Renal pelvis (tissue), 4 donors: ENCODE measurements around the gene LCAT. TPM values are rescaled to one million over a fixed set of nuclear protein-coding genes. Genes with fewer than 3 reads are reported as not detected.
A peak's percentile ranks its signal among the peaks of the same experiment; 100 is the strongest.
"Not testable (repeated sequence)": the region's sequence is repeated elsewhere in the genome, so short reads cannot be mapped to it uniquely, and the experiment has no call there.

Experiments
- DNase-seq: peaks from one replicate; pipeline ENCODE4 v3.0.0-alpha.2; 2013
- polyA plus RNA-seq, 3 donors: library from polyadenylated mRNA; unstranded; fragments of 120-200 nt; gene quantifications; one replicate each; pipeline ENCODE4 v1.2.1, GENCODE V29; 2013; ENCODE audit not compliant: insufficient read length in 3 of 3

The LCAT gene
- polyA plus RNA-seq, 3 donors, result 18.0 to 27.4 (median 26.8) TPM

DNA sequence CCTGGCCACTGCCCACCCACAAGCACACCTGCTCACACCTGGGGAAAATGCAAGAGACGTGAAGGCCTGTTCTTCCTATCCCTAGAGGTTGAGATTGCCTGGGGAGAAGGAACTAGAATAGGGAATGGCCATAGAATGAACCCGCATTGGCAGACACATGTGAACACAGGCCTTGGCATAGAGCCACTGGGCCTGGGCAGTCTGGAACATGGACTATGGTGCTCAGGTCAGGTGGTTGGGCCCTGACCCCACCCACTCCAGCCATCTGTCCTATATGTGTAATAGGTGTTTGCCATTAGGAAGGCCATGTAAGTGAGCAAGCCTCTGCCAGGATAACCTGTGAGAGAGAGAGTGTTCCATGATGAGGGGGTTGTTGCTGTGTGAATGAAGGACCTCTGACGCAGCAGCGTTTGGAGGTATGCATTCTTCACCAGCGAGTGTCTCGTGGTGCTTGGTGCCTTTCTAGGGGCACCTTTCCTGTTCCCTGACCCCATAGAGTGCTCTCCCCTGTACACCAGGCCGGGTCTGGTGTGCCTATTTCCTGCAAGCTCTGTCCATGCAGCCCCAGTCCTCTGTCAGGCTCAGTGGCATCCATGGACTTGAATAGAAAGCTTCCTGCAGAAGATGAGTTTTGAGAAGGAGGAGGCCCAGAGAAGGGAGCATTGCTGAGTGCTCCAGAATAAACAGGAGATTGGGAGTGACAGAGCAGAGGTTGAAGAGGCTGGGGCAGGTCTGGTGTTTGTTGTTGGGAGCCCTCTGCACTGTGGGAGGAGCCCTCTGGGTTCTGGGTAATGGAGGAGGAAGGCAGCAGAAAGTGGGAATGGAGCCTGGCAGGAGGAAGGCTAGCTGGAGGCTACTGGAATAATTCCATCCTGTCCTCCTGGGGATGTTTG is 27.8 kb downstream of the LCAT start:
- DNase-seq, result no peak

DNA sequence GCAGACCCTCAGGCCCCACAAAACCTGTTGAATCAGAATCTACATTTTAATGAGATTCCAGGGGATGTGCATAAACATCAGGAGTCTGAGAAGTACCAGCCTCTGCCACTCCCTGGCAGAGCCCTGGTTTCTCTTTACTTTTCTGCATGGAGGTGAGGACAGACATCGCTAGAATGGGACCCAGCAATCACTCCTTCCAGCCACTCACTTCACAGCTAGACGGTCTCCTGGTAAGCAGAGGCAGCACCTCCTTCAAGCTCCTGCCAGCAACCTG is 28.5 kb downstream of the LCAT start:
- not testable (repeated sequence) for DNase-seq

GRCh38 chr16:67914758-67915495 is 29.0 kb downstream of the LCAT start:
- no peak for DNase-seq

DNA sequence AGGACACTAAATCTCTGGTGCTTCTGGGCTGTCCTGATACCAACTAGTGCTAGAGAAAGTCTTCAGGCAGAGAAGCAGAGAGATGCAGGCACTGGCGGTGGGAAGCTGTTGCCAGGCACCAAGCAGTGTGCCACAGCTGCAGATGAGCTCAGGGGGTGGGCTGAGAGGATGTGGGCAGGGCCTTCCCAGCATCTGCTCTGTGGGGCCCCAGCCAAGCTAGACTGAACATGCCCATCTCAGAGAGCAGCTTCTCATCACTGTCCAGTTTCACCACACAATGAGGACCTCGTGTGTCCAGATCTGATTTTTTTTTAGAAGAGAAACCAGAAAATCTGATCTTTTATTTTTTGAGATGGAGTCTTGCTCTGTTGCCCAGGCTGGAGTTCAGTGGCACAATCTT is 33.8 kb downstream of the LCAT start:
- DNase-seq, result no peak

DNA sequence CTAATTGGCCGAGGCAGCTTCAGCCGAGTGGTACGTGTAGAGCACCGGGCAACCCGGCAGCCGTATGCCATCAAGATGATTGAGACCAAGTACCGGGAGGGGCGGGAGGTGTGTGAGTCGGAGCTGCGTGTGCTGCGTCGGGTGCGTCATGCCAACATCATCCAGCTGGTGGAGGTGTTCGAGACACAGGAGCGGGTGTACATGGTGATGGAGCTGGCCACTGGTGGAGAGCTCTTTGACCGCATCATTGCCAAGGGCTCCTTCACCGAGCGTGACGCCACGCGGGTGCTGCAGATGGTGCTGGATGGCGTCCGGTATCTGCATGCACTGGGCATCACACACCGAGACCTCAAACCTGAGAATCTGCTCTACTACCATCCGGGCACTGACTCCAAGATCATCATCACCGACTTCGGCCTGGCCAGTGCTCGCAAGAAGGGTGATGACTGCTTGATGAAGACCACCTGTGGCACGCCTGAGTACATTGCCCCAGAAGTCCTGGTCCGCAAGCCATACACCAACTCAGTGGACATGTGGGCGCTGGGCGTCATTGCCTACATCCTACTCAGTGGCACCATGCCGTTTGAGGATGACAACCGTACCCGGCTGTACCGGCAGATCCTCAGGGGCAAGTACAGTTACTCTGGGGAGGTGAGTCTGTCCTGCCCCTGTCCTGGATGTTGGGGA is 34.7 kb downstream of the LCAT start:
- no peak for DNase-seq

- no peak for DNase-seq
These were observed 36.3 kb downstream of the LCAT start for GRCh38 chr16:67907397-67908180.

DNA sequence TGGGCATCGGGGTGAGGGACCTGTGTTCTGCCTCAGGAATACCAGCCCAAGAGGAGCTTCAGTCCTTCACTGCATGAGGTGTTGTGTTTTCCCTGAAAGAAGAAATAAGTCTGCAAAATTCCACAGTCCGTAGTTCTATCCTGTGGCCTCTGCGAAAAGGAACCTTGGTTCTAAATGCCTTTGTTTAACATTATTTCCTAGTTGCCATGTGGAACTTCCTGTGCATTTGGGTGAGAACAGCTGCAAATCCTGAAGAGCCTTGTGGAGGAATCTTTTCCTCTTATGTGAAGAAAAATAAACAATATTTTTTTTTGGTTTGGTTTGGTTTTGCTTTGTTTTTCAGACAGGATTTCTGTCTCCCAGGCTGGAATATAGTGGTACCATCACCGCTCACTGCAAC is 41.1 kb downstream of the LCAT start:
- DNase-seq, result no peak

- DNase-seq, result no peak
These were observed 42.2 kb downstream of the LCAT start for GRCh38 chr16:67901734-67902133.

GRCh38 chr16:67897231-67897630 is 46.7 kb downstream of the LCAT start:
- DNase-seq, result no peak

DNA sequence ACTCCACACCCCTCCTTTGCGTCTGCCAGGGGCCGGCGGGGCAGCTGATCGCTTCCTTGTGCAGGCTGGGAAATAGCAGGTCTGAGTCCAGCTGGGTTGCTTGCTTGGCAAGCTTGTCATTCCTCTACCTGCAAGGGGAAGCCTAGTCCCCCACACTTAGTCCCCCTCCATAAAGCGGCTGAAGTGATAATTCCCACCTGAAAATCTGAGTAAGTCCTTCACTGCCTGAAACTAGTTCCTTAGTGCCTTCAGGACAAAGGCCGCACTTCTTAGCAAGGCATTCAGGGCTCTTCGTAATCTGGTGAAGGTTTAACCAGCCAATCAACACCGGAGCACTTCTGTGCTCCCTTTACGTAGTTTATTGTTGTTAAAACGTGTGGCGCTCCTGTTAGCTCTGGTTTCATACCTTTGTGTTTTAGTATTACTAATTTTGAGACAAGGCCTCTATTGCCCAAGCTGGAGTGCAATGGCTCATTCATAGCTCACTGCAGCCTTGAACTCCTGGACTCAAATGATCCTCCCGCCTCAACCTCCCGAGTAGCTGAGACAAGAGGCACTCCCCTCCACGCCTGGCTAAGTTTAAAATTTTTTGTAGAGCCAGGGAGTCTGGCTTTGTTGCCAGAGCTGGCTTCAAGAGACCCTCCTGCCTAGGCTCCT is 50.0 kb downstream of the LCAT start:
- DNase-seq, result no peak

DNA sequence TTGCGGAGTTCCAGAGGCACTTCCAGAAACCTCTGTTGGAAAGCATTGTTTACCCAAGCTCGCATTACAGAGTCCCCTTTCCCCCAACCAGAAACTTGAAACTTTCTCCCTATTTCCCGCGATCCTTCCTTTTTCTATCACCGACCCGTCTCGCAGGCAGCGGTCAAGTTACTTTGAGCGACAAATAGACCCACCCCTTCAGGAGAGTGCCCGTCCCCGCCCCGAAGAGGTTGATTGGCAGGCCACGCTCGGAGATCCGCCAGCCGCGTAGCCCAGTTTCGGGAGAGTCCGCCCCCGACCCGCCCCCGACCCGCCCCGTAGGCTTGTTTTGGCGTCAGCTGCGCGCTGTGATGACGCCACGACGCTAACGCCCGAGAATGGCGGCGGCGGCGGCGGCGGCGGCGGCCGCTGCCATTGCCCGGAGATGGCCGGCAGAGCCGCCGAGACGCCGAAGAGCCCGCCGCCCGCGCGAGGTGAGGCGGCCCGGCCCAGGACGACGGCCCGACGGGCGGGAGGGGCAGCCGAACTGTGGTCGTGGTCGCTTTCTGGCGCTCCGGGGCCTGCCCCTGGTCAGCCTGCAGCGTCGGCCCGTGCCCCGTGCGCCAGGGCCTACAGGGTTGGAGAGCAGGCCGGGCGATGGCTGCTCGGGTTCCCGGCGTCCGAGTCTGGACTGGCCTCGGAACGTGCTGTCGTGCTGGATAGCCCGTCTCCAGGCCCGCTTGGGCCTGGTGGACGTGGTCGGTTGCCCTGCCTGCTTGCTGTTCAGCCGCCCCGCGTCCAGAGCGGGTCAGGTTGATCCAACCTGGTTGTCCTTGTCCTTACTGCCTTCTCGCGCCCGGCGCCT is 50.8 kb downstream of the LCAT start, which contains the start of gene PSKH1:
Gene PSKH1 (plus strand): TSS at position 356 of the 844 bp plus-strand sequence. CDS start 15,496 bp downstream, outside the sequence.
- DNase-seq, result peak; percentile 96

DNA sequence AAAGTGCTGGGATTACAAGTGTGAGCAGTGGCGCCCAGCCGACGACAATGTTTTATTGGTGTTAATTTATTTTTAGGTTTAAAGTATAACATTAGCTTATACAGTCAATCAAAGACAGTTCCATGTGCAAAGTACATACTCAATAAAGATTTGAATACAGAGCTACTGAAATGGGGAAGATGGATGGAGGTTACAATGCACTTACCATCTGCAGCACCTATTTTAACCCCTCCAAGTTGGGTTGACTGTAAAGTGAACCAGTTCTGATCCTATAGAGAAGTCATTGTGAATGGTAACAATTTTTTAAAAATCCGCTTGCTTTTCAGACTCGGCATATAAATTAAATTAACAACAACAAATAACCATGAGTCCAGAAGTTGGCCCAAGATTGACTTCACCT is 51.5 kb downstream of the LCAT start:
- no peak for DNase-seq

Other genes starting within 250 kb of the LCAT start
- 10 to 100 TPM; 23.6 to 26.2 (median 24.6) TPM for gene GFOD2, start 224.8 kb downstream of the LCAT start, polyA plus RNA-seq
- gene RANBP10, start 137.6 kb downstream of the LCAT start, polyA plus RNA-seq, result 10 to 100 TPM; 24.4 to 31.6 (median 30.9) TPM
- 1 to 10 TPM; 6.9 to 9.9 (median 8.9) TPM for gene TSNAXIP1, start 137.2 kb downstream of the LCAT start, polyA plus RNA-seq
- gene THAP11, start 101.8 kb downstream of the LCAT start, polyA plus RNA-seq, result 10 to 100 TPM; 30.9 to 39.5 (median 33.4) TPM
- gene NUTF2, start 97.2 kb downstream of the LCAT start, polyA plus RNA-seq, result 100 to 1,000 TPM; 122 to 133 (median 127) TPM
- gene CENPT, start 96.4 kb downstream of the LCAT start, polyA plus RNA-seq, result 10 to 100 TPM; 52.1 to 59.4 (median 57.7) TPM
- gene EDC4, start 71.1 kb downstream of the LCAT start, polyA plus RNA-seq, result 10 to 100 TPM; 91.3 to 99.6 (median 95.2) TPM
- 1 to 10 TPM in 1 of 3 donors, under 1 TPM in 2; 0.51 to 1.8 (median 0.98) TPM for gene NRN1L, start 59.2 kb downstream of the LCAT start, polyA plus RNA-seq
- gene PSKH1, start 50.9 kb downstream of the LCAT start, polyA plus RNA-seq, result 10 to 100 TPM; 38.0 to 42.6 (median 41.5) TPM
- gene CTRL, start 12.3 kb downstream of the LCAT start, polyA plus RNA-seq, result 10 to 100 TPM in 1 of 3 donors, 1 to 10 TPM in 2; 8.4 to 10.3 (median 9.2) TPM
- gene PSMB10, start 7.3 kb downstream of the LCAT start, polyA plus RNA-seq, result 10 to 100 TPM; 28.2 to 30.8 (median 30.1) TPM
- gene SLC12A4, start 24.5 kb upstream of the LCAT start, polyA plus RNA-seq, result 10 to 100 TPM; 30.1 to 40.9 (median 40.9) TPM
- under 1 TPM in 1 of 3 donors, not detected in 2; 0.17 TPM for gene DPEP3, start 36.4 kb upstream of the LCAT start, polyA plus RNA-seq
- 1 to 10 TPM in 2 of 3 donors, under 1 TPM in 1; 0.75 to 1.6 (median 1.1) TPM for gene DPEP2, start 55.4 kb upstream of the LCAT start, polyA plus RNA-seq
- gene DPEP2NB, start 71.8 kb upstream of the LCAT start, polyA plus RNA-seq, result not detected
- 10 to 100 TPM; 10.6 to 12.5 (median 11.3) TPM for gene DDX28, start 79.1 kb upstream of the LCAT start, polyA plus RNA-seq
- 10 to 100 TPM; 12.3 to 20.4 (median 15.9) TPM for gene DUS2, start 79.2 kb upstream of the LCAT start, polyA plus RNA-seq
- 10 to 100 TPM; 30.9 to 35.0 (median 33.5) TPM for gene NFATC3, start 141.2 kb upstream of the LCAT start, polyA plus RNA-seq